GM12872 (cell line): Measurements from ENCODE around the gene FUS.
A peak's percentile ranks its signal among the peaks of the same experiment; 100 is the strongest.

Experiments
- CTCF ChIP-seq: IDR thresholded peaks from 3 replicates; pipeline ENCODE4 v1.5.1; 2011; ENCODE audit warnings: low read depth, mild to moderate bottlenecking, low read length, moderate library complexity; ENCODE audit not compliant: insufficient read depth

FUS gene

GRCh38 chr16:31200821-31201568 is 21.1 kb downstream of the FUS start:
- TF ChIP-seq CTCF = peak; percentile 28; the same call in 1 of the 3 replicates

GRCh38 chr16:31201582-31202413 is 21.9 kb downstream of the FUS start:
- no peak for TF ChIP-seq CTCF

- no peak for TF ChIP-seq CTCF
These were observed 22.8 kb downstream of the FUS start, which contains the start of gene PYCARD for GRCh38 chr16:31202414-31203375. Gene PYCARD (minus strand): TSS chr16:31202760. CDS start chr16:31202690, 70 bp downstream.

- no peak for TF ChIP-seq CTCF
These were observed 25.1 kb downstream of the FUS start for GRCh38 chr16:31204871-31205666.

- no peak for TF ChIP-seq CTCF
These were observed 26.8 kb downstream of the FUS start for GRCh38 chr16:31206776-31207175.

GRCh38 chr16:31213342-31213741 is 33.4 kb downstream of the FUS start:
- no peak for TF ChIP-seq CTCF
